ENCODE measurements around the gene CST4.
"Not testable (repeated sequence)": the region's sequence is repeated elsewhere in the genome, so short reads cannot be mapped to it uniquely, and the experiment has no call there.

Gene CST4

GRCh38 chr20:23659610-23659988 is 29.2 kb downstream of the CST4 start:
- not testable (repeated sequence) for DNase-seq

GRCh38 chr20:23658989-23659609 is 29.7 kb downstream of the CST4 start:
- DNase-seq = peak; percentile 37

- DNase-seq = no peak
Observed at GRCh38 chr20:23658336-23658735, 30.5 kb downstream of the CST4 start.

- DNase-seq = no peak
Observed at GRCh38 chr20:23657202-23657601, 31.6 kb downstream of the CST4 start.

GRCh38 chr20:23656372-23656771 is 32.5 kb downstream of the CST4 start:
- no peak for DNase-seq

GRCh38 chr20:23655491-23656211 is 33.2 kb downstream of the CST4 start:
- DNase-seq = no peak

GRCh38 chr20:23654717-23655116 is 34.1 kb downstream of the CST4 start:
- no peak for DNase-seq

GRCh38 chr20:23654000-23654399 is 34.8 kb downstream of the CST4 start:
- no peak for DNase-seq

GRCh38 chr20:23653400-23653938 is 35.4 kb downstream of the CST4 start:
- peak; percentile 14 for DNase-seq

- DNase-seq = no peak
Observed at GRCh38 chr20:23652926-23653325, 35.9 kb downstream of the CST4 start.

GRCh38 chr20:23652371-23652770 is 36.5 kb downstream of the CST4 start:
- DNase-seq = no peak

- DNase-seq = no peak
Observed at GRCh38 chr20:23651117-23651516, 37.7 kb downstream of the CST4 start.

- DNase-seq = no peak
Observed at GRCh38 chr20:23649830-23650417, 38.9 kb downstream of the CST4 start.

- DNase-seq = no peak
Observed at GRCh38 chr20:23649242-23649641, 39.6 kb downstream of the CST4 start.

GRCh38 chr20:23647346-23647745 is 41.5 kb downstream of the CST4 start:
- DNase-seq = no peak

- DNase-seq = no peak
Observed at GRCh38 chr20:23646106-23646873, 42.5 kb downstream of the CST4 start.

- no peak for DNase-seq
Observed at GRCh38 chr20:23645575-23645974, 43.3 kb downstream of the CST4 start.

GRCh38 chr20:23644164-23644563 is 44.7 kb downstream of the CST4 start:
- no peak for DNase-seq

- no peak for DNase-seq
Observed at GRCh38 chr20:23643659-23644058, 45.2 kb downstream of the CST4 start.

GRCh38 chr20:23641936-23642751 is 46.7 kb downstream of the CST4 start:
- DNase-seq = no peak

GRCh38 chr20:23640671-23641667 is 47.9 kb downstream of the CST4 start:
- DNase-seq = no peak
